Posterior vena cava (tissue), 2 donors: Measurements from ENCODE around the gene CD28. TPM values are rescaled to one million over a fixed set of nuclear protein-coding genes. Genes with fewer than 3 reads are reported as not detected.

Experiments used
- total RNA-seq, 2 donors: library from RNA; stranded (reverse); fragmentation: NEBNext Ultra II Directional; extraction: Animal tissue kit (Norgen Biotek cat#: 25700); gene quantifications; one replicate each; pipeline ENCODE4 v1.2.1, GENCODE V29; 2021
- donor health status: DM: yes; HTN: yes; CAD: no.
- donor health status: DM: yes; HTN: yes; CAD: no.

CD28 gene
- total RNA-seq, 2 donors from 2014 or later, result 3.8 to 6.3 TPM

Other genes starting within 250 kb of the CD28 start
- 10 to 100 TPM; 44.0 to 48.4 TPM for gene RAPH1, start 171.3 kb upstream of the CD28 start, total RNA-seq
- not detected for gene CTLA4, start 161.1 kb downstream of the CD28 start, total RNA-seq
- gene ICOS, start 230.1 kb downstream of the CD28 start, total RNA-seq, result under 1 TPM in 1 of 2 donors, not detected in 1; 0.14 TPM